Subcutaneous adipose tissue (tissue), 4 donors: Measurements from ENCODE around the gene RAD51B. TPM values are rescaled to one million over a fixed set of nuclear protein-coding genes. Genes with fewer than 3 reads are reported as not detected.

Experiments
- CTCF ChIP-seq: fragments of 450-650 bp; IDR thresholded peaks from one replicate; pipeline ENCODE4 v1.5.1; 2016; ENCODE audit warnings: low read depth, mild to moderate bottlenecking, control low read depth, antibody characterized with exemption, moderate library complexity
- total RNA-seq, 4 donors: library from RNA; depleted of rRNA; stranded (reverse); fragments of >200 nt; gene quantifications; one replicate each; pipeline ENCODE4 v1.1.0, GENCODE V29; 2016

The RAD51B gene
- total RNA-seq, 4 donors from 2014 or later, result 9.7 to 24.1 (median 16.7) TPM

GRCh38 chr14:68417009-68417650 lies 597.6 kb downstream of the RAD51B start:
- TF ChIP-seq CTCF, result no peak

GRCh38 chr14:68418174-68419118 lies 598.9 kb downstream of the RAD51B start:
- TF ChIP-seq CTCF, result no peak

- no peak for TF ChIP-seq CTCF
Measured at GRCh38 chr14:68420350-68420749, 600.8 kb downstream of the RAD51B start.

- no peak for TF ChIP-seq CTCF
Measured at GRCh38 chr14:68421116-68421515, 601.5 kb downstream of the RAD51B start.

- TF ChIP-seq CTCF, result no peak
Measured at GRCh38 chr14:68423686-68424085, 604.1 kb downstream of the RAD51B start.

GRCh38 chr14:68424443-68425172 lies 605.0 kb downstream of the RAD51B start:
- no peak for TF ChIP-seq CTCF
